ENCODE measurements around the gene STK26. TPM values are rescaled to one million over a fixed set of nuclear protein-coding genes. Genes with fewer than 3 reads are reported as not detected.

STK26 gene
- total RNA-seq, 1 experiment from 2014 or later: 30.5 TPM

DNA sequence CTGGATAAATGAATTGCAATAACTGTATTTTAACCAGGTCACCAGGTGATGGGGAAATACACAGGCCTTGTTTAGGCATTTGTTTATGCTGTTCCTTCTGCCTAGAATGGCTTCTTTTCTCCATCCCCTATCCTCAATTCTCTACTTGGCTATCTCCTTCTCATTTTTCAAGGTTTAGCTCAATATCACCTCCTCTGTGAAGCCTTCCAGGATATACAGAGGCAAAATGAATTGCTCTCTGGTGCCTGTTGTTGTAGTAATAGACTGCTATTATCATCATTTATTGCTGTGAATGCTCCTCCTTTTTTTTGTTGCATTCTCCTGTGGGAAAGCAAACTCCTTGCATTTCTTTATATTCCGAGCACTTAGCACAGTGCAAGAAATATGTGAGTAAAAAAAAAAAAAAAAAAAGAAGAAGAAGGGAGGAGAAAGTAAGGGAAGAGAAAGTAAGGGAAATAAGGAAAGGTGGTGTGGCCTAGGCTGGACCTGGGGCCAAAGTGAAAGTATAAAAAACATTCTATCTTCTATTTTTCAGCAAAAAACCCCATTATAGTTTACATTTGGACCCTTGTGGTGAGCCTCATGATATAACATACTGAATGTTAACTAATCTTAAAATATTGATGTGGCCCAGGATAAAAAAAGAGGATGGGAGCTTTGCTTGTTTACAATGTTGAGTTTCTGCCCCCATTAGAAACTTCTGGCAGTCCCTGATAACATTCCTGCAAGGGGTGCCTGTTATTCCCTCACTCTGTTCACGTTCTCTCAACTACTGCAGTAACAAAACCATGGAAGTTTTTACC is 6.3 kb upstream of the STK26 start:
- Histone ChIP-seq H3K4me2 (ENCODE audit: low read length) (no peak overlapping the region), H3K9me3 (ENCODE audit: control insufficient read depth in 1 of 2, insufficient read depth in 1 of 2, low read depth in 1 of 2, low read length in 2 of 2) (no peaks in the 10 kb centered on the region), H3K36me3 (ENCODE audit: control insufficient read depth in 1 of 2, insufficient read depth in 2 of 2, low read length in 2 of 2) (no peaks in the 10 kb centered on the region), H2AFZ (ENCODE audit: low read depth, low read length, poor library complexity, severe bottlenecking) (no peak overlapping the region), H3K4me1 (ENCODE audit: control insufficient read depth in 1 of 2, insufficient read depth in 2 of 2, low read length in 2 of 2) (no peaks in the 10 kb centered on the region), H3K27ac (ENCODE audit: low read depth, low read length) (no peak overlapping the region), H4K20me1 (ENCODE audit: insufficient read depth) (no peaks in the 10 kb centered on the region), H3K9me2 (ENCODE audit: insufficient read depth) (no peaks in the 10 kb centered on the region), H3K4me3 (replicated peaks in 1 of 2; ENCODE audit: low read depth in 1 of 2, low read length in 2 of 2) (no peak overlapping the region), H3K9ac (ENCODE audit: low read length) (no peak overlapping the region), H3K27me3 (ENCODE audit: insufficient read depth, low read length) (no peaks in the 10 kb centered on the region), H3K79me2 (ENCODE audit: insufficient read depth, low read length) (no peaks in the 10 kb centered on the region)
- intact Hi-C loops (cut with micrococcal nuclease): no loop called here
- BruUV-seq (replicated peaks): no TSS peak
- POLR2A ChIA-PET: no interaction called here
- RAD21 ChIA-PET (ENCODE audit: low non-redundant PET in 1 of 2, low total read pairs in 2 of 2, uncharacterized antibody in 2 of 2, unreplicated experiment in 2 of 2): no interaction called here
- ATAC-seq (no peak), DNase-seq (ENCODE audit: low read depth, low spot score) (no peak)
- CTCF ChIA-PET: no interaction called here
- no peak for TF ChIP-seq ELF1 (IDR thresholded peaks at IDR 0.05; ENCODE audit: borderline replicate concordance, low read depth)
- TF ChIP-seq POLR2AphosphoS5 (IDR thresholded peaks at IDR 0.05; ENCODE audit: low read depth, low read length): no peak
- no peak for TF ChIP-seq CBX3 (IDR thresholded peaks at IDR 0.05; ENCODE audit: low read depth)
- TF ChIP-seq SRF (IDR thresholded peaks at IDR 0.05; ENCODE audit: low read depth): no peak
- no peak for TF ChIP-seq POLR2A (IDR thresholded peaks at IDR 0.05; ENCODE audit: borderline replicate concordance, extremely low read depth, insufficient read depth, insufficient read length)
- TF ChIP-seq, protein P1, sequence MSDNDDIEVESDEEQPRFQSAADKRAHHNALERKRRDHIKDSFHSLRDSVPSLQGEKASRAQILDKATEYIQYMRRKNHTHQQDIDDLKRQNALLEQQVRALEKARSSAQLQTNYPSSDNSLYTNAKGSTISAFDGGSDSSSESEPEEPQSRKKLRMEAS (IDR thresholded peaks at IDR 0.05): no peak
- no peak for TF ChIP-seq SIN3A (IDR thresholded peaks at IDR 0.05; ENCODE audit: low read depth)
- TF ChIP-seq, protein P2, sequence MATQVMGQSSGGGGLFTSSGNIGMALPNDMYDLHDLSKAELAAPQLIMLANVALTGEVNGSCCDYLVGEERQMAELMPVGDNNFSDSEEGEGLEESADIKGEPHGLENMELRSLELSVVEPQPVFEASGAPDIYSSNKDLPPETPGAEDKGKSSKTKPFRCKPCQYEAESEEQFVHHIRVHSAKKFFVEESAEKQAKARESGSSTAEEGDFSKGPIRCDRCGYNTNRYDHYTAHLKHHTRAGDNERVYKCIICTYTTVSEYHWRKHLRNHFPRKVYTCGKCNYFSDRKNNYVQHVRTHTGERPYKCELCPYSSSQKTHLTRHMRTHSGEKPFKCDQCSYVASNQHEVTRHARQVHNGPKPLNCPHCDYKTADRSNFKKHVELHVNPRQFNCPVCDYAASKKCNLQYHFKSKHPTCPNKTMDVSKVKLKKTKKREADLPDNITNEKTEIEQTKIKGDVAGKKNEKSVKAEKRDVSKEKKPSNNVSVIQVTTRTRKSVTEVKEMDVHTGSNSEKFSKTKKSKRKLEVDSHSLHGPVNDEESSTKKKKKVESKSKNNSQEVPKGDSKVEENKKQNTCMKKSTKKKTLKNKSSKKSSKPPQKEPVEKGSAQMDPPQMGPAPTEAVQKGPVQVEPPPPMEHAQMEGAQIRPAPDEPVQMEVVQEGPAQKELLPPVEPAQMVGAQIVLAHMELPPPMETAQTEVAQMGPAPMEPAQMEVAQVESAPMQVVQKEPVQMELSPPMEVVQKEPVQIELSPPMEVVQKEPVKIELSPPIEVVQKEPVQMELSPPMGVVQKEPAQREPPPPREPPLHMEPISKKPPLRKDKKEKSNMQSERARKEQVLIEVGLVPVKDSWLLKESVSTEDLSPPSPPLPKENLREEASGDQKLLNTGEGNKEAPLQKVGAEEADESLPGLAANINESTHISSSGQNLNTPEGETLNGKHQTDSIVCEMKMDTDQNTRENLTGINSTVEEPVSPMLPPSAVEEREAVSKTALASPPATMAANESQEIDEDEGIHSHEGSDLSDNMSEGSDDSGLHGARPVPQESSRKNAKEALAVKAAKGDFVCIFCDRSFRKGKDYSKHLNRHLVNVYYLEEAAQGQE (IDR thresholded peaks at IDR 0.05; ENCODE audit: low read depth): no peak
- TF ChIP-seq JUND (IDR thresholded peaks at IDR 0.05): no peak
- TF ChIP-seq EGR1 (IDR thresholded peaks at IDR 0.05; ENCODE audit: low read depth): no peak
- TF ChIP-seq EZH2 (IDR thresholded peaks at IDR 0.05): no peak
- TF ChIP-seq ZFX (IDR thresholded peaks at IDR 0.05): no peak
- TF ChIP-seq EZH2phosphoT487 (IDR thresholded peaks at IDR 0.05; ENCODE audit: borderline replicate concordance): no peak
- no peak for TF ChIP-seq ATF3 (IDR thresholded peaks at IDR 0.05)
- no peak for TF ChIP-seq TCF7L2 (IDR thresholded peaks at IDR 0.05; ENCODE audit: borderline replicate concordance, extremely low read depth, insufficient read depth, insufficient read length)
- TF ChIP-seq YY1 (IDR thresholded peaks at IDR 0.05; ENCODE audit: extremely low read depth, insufficient replicate concordance, low read depth, low read length): no peak
- TF ChIP-seq CTCF (IDR thresholded peaks at IDR 0.05 in 2 of 3, conservative IDR thresholded peaks at IDR 0.05 in 1 of 3; ENCODE audit: borderline replicate concordance in 1 of 3, insufficient read depth in 1 of 3, low read depth in 2 of 3, low read length in 2 of 3): no peak
- no peak for TF ChIP-seq ZNF274 (IDR thresholded peaks at IDR 0.05; ENCODE audit: low read depth, low read length)
- no peak for TF ChIP-seq SP1 (IDR thresholded peaks at IDR 0.05; ENCODE audit: low read depth)

Data from HCT116 (cell line).